Measurements from ENCODE around the gene FUZ.
A peak's percentile ranks its signal among the peaks of the same experiment; 100 is the strongest.

The FUZ gene

DNA sequence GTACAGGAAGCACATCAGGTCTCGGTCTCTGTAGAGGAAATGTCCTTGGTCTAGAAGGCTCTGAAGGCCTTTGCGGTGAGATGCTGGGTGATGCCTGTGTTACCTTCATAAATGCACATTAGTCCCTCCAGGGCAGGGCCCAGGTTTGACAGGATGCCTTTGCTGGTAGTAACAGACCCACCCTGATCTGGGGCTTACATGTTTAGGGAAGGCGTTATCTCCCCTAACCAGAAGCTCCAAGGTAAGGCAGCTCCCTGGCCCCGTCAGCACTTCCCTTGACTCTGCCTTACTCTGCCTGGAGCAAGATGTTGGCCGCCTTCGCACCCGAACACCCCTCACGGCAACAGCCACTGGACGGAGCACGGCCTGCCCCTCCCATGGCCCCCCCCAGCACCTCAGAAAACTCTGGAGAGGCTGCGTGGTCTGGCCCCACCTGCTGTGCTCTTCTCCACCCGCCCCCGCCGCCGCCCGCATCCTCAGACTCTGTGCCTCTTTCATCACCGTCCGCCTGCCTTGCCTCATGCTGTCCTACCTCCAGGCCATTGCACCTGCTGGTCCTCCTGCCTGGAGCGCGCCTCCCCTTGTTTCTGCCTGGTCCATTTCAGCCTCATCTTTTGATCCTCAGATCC is 37.2 kb downstream of the FUZ start:
- no peak for DNase-seq

- DNase-seq, result no peak
Measured at GRCh38 chr19:49774969-49775368, 38.1 kb downstream of the FUZ start.

GRCh38 chr19:49773663-49774350 is 39.3 kb downstream of the FUZ start:
- DNase-seq, result no peak

DNA sequence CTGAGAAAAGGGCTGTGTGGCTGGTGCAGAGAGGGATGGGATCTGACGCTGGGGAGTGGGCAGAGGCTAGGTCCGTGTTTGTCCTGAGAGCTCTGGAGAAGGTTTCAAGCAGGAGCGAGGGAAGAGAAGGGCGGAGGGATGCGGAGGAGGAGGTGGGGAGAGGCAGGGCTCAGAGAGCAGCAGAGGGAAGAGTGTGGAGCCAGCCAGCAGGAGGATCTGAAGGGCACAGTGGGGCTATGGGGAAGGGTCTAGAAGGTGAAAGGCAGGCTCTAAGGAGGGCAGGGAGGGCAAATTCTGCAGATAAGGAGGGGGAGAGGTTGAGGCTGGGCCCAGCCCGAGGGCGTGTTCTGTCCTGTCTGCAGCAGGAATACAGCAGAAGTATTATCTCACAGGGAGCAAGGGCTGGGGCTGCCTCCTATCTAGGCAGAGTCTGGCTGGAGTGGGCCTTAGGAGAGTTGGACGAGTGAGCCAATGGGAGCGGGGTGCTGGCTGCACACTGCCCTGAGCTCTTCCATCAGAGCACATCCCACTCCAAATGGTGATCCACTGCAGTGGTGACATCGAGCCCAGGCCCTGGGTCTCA is 40.2 kb downstream of the FUZ start:
- no peak for DNase-seq

DNA sequence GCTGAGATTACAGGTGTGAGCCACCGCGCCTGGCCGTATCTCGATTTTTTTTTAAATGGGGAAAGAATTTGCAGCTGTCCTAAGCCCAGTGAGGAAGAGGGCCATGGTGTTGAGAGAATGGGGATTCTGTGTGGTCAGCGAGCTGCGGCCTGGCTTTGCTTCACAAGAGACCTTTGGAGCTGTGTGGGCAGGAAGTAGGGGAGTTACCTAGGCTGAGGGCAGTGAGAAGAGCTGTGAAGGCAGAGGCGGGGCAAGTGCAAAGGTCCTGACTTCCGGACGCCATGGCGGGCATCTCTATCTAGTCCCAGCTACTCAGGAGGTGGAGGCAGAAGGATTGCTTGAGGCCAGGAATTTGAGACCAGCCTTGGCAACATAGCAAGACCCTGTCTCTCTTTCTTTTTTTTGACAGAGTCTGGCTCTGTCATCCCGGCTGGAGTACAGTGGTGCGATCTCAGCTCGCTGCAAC is 41.4 kb downstream of the FUZ start:
- no peak for DNase-seq

DNA sequence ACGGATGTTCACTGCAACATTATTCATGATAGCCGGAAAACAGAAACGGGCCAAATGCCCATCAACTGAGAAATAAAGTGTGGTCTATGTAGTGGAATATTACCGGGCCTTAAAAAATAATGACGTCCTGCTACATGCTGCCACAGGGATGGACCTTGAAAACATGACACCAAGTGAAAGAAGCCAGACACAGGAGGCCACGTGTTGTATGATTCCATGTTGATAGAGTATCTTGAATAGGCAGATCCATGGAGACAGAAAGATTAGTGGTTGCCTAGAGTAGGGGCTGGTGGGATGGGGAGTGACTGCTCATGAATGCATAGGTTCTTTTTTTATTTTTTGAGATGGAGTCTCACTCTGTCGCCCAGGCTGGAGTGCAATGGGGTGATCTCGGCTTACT is 42.6 kb downstream of the FUZ start:
- DNase-seq, result no peak

GRCh38 chr19:49767967-49768581 is 45.0 kb downstream of the FUZ start:
- no peak for DNase-seq

DNA sequence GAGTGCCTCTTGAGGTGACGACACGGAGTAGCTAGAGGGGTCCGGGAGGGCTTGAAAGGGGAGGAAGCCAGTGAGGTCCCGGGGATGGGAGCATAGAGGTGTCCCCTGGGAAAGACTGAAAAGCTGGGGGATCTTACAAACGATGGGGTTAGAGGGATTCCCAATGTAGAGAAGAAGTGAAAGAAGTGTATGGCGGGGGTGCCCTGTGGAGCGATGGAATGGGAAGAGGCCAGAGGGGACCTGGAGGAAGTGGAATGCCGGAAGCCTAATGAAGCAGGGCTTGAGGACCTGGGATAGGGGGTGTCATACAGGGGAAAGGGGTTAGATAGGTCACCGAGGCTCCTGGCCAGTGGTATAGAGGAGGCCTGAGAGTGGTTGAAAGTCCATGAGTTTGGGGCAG is 45.7 kb downstream of the FUZ start:
- DNase-seq, result no peak

GRCh38 chr19:49766930-49767299 is 46.2 kb downstream of the FUZ start, which contains the start of gene AP2A1:
Gene AP2A1 (plus strand): TSS chr19:49767001. CDS start chr19:49767134, 133 bp downstream.
- DNase-seq, result no peak

DNA sequence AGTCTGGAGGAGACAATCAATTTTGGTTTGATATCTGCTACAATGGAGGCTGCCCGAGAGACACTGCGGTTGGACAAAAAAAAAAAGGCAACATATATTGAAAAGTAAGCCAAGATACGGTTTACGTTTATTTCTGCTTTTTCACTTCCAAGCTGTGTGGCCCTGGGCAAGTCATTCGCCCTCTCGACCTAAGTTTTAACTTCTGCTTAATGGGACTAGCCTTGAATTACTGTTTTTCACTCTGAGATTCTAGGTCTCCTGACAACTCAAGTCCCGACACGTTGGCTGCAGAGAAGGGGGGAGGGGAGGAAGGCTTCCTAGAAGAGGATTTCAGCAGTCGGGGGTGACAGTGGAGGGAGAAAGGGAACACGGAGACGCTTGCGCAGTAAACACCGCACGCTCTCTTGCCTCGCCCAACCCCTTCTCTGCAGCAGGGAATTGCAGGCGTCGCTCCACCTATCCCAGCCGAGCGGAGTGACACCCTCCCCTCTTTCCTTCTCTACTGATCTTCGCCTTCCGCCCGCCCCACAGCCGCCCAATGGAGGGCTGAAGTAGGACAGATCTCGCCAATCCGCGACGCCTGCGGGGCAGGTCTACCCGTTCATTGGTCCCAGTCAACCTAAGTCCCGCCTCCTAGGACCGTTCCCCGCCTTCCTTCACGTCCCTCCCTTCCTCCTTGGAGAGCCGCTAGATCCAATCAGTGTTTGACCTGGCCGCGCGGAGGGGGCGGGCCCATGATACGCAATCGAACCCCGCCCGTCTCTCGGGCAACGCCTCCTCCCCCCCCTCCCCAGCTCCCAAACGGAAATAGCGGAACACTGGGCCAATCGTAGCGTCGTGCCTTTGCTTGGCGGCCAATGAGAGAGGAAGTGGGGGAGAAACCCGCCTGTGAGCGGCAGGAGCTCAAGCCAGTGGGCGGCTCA is 46.8 kb downstream of the FUZ start:
- peak; percentile 98 to 99 for DNase-seq

- no peak for DNase-seq
Measured at GRCh38 chr19:49764341-49764740, 48.8 kb downstream of the FUZ start.

DNA sequence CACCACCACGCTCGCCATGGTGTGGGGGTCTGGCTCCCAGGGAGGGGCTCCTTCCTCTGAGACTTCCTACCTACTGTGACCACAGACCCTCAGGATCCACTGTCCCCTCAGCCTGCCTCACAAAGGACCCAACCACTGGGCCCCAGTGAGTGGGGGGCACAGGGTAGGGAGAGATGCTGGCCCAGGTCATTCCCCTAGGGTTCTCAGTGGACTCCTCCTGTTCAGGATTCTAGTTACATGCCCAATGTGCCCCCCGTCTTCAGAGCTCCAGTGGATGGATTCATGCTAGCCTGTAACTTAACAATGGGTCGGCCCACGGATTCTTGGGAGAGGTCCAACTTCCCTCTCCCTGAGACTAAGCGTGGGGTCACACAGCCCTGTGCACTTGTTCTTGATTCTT is 49.9 kb downstream of the FUZ start, which contains the start of gene TSKS:
TSS of gene TSKS (minus strand) at position 77 of the 400 bp plus-strand sequence. CDS start at position 18, 59 bp downstream.
- no peak for DNase-seq

GRCh38 chr19:49761625-49762311 is 51.3 kb downstream of the FUZ start:
- DNase-seq, result no peak

DNA sequence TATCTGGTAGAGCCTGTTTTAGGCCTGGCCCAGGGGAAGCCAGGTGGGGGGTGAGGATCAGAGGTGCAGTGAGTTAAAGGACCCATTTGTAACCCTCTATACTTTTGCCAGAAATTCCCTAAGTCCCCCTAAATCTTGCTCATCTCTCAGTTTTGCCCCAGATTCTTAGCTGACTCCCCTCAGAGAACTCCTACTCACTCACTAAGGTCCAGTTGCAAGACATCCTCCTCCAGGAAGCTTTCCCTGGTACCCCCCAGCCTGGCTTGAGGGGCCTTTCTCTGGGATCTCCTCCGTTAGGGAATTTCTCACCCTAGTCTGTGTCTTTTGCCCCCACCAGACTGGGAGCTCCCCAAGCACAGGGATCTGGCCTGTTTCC is 51.9 kb downstream of the FUZ start:
- DNase-seq, result no peak

- DNase-seq, result no peak
Measured at GRCh38 chr19:49758292-49758691, 54.8 kb downstream of the FUZ start.
